ENCODE data around the gene IQSEC1.

Gene IQSEC1

DNA sequence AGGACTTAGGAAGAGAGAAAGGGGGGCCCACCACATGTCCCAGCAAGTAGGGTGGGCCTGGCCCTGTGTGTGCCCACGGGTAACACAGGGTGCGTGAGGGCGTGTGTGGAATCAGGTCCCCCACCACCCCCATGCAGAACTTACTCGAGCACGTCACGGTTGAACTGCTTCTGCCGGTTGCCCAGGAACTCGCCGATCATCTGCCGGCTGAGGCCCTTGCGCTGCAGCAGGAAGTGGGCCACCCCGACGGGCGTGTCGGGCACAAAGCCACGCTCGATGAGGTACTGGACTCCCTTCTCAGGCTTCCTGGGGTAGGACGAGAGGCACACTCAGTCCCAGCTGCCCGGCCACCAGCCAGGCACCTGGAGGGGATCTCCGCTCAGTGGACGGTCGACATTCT lies 148.8 kb downstream of the IQSEC1 start:
- DNase-seq: no peak

DNA sequence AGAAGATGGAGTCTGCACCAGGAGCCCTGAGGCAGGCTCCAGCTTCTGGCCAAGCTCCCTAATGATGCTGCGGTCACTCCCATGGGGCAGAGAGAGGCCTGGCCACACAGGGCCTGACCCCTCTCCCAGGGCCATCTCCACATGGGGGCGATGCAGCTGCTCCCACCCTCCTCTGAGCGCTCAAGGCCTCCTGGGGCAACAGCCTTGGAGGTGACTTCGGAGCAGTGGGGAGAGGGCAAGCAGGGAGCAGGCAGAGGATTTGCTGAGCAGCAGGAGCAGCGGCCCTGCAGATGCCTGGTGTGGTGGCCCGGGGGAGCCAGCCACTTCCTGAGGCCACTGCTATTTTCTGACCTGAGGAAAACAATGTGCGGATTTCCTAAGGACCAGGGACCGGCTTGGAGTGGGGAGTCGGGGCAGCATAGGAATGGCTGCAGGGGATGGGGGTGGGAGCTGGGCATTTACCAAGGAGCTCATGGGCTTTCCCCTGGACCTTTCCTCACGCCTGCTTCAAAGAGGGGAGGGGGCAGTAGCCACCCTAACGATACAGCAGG lies 150.3 kb downstream of the IQSEC1 start:
- no peak for DNase-seq

DNA sequence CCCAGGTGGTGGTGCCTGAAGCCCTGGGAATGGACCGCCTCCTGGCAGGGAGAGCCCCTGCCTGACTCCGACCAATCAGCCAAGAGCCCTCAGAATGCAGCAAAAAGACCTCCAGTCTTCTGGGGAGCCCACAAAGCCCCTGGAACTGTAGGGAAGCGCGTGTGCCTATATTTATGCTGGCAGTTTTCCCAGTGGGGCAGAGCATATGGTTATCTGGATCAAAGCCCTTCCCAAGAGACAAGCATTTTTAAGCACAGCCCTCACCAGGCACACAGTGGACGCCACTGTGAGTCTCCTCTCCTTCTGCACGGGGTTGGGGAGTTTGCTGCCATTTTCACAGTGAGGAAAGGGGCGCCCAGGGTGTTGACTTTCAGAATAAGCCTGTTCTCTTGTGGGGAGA lies 150.9 kb downstream of the IQSEC1 start:
- no peak for DNase-seq

DNA sequence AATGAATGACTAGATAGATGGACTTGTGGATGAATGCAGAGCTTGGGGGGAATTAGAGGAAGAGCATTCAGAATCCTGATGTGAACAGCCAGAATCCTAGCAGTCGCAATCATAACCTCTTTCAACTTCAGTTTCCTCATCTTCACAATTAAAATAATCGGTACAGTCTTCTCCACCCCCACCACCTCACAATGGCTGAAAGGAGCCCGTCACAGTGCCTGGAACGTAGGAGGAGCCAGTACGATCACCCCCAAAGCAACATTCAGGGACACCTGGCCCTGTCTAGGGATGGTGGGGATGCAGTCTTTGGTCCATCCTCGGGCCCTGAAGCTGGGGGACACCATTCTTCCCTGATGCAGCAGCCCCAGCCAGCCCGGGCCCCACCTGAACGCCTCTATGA lies 151.5 kb downstream of the IQSEC1 start:
- DNase-seq: no peak

DNA sequence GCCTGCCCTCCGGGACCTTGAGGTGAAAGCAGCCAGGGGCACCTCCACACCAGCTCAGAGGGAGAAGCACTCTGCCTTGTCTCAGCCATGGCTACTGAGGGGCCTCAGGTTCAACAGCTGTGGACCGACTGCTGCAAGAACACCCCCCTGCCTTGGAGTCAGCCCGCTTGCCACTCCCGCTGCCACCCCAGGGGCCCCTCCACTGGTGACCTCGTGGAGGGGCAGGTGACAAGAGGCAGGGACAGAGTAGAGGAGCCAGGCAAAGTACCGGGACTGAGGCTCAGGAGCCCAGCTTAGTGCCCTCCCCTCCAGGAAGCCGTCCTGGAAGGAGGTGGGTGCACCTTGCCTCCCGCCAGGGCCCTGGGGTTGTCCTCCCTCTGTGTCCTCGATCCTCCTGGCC lies 152.3 kb downstream of the IQSEC1 start:
- no peak for DNase-seq

DNA sequence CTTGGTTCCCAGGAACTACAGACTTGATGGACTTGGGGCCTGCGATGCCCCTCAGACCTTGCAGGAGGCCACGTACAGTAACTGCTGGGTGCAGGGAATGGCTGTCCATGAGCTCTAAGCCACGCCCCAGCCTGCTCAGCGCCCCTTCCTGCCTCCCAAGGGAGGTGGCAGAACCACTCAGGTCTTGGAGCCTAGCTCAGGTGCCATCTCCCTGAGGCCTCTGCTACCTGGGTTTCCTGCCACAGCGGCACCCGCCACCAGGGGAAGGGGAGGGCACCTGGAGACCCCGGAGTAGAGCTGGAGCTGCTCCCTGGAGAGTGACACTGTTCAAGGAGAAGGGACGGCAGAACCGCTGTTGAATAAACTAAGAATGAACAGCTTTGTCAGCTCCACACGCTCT lies 154.0 kb downstream of the IQSEC1 start:
- DNase-seq: no peak

DNA sequence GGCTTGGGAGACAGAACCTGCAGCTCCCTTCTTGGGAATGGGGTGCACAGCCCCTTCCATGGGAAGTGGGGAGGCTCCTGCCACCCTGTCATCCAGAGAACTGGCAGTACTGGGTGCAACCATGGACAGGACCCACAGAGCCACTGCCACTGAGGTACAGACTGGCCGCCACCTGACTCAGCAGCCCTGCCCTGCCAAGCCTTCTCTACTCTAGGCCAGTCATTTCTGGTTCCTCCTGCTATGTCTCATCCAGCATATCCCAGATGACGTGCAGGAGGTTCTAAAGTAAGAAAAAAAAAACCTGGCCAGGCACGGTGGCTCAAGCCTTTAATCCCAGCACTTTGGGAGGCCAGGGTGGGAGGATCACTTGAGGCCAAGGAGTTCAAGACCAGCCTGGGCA lies 155.0 kb downstream of the IQSEC1 start:
- DNase-seq: no peak

DNA sequence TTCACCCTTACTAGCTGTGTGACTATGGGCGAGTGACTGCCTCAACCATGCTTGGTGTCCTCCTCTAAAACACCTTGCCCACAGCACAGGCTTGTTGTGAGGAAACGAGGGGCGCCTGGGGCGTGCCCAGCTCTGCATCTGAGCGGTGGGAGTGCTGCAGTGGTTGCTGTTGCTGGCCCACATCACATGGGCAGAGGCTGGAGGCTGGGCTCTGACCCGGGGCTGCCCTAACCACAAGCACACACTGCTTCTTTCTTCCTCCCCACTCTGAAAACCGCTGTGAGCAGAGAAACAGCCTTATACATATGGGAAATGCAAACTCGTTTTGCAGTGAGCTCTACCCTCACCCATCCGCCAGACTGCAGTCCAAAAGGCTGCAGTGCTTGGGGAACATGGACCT lies 157.1 kb downstream of the IQSEC1 start:
- DNase-seq: peak; percentile 7

DNA sequence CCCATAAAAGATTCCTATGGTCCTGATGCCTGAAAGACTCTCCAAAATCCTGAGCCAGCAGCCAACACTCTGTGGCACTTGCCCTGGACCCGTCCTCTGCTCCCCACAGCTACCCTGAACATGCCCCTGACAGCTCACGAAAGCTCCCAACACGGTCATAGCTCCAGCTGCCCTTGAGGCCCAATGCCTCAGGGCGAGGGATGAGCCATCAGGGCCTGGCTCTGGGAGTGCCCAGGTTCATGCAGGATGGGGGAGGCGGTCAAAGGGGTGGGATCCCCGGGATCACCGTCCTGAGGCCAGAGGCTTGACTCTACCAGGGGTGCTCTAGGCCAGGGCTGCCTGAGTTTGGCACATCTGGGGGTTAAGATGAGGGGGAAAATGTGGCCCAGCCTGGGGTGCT lies 159.1 kb downstream of the IQSEC1 start:
- no peak for DNase-seq

DNA sequence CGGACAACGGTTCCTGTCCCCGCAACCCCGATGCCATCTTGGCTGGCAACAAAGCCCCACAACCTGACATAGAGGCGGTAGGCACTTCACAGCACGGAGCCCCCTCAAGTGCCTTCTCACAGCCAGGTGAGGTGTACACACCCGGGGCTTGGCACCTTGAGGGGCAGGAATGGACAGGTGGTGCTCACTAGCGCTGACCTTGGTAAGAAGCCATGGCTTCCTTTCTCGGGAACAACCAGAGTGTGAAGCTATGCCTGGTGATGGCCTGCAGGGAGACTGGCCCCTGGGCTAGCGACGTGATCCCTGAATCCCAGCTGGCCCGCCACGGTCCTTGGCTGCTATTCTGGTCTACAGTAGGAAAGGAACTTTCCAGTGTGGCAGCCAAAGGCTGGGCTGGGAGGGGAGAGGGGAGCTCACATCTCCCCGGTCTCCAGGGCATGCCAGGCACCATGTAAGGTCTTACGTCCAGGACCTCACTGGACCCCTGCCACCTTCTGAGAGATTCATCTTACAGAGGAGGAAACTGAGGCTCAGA lies 161.3 kb downstream of the IQSEC1 start:
- DNase-seq: no peak

DNA sequence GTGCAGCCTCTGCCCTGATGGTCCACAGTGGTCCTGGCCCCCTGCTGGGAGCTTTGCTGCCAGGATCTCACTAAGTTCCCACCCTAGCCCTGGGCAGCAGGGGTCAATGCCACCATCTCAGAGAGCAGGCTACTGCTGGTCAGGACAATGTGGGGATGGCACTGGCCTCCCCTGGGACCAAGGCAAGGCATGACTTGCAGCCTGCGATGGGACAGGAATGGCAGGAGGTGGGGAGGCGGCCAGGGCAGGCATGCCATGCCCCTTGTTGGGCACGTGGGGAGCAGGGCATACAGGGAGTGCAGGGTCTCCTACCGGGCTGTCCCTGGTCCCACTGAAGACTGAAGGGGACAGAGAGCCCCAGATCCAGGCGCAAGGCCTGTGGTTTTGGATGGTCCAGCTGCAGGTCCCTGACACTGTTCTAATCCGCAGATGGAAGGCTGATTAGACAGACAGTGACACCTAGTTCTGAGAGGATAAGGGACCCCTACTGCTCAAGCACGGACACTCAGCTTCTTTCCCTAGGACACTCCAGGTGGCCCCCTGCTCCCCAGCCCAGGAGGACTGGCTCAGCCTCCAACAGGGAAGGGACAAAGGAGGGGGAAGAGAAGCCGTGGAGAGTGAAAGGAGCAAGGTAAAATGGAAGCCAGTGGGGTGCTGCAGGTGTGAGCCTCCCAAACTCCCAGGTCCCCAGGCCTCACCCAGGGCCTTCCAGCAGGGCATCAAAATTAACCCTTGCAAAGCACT lies 162.7 kb downstream of the IQSEC1 start:
- DNase-seq: no peak

DNA sequence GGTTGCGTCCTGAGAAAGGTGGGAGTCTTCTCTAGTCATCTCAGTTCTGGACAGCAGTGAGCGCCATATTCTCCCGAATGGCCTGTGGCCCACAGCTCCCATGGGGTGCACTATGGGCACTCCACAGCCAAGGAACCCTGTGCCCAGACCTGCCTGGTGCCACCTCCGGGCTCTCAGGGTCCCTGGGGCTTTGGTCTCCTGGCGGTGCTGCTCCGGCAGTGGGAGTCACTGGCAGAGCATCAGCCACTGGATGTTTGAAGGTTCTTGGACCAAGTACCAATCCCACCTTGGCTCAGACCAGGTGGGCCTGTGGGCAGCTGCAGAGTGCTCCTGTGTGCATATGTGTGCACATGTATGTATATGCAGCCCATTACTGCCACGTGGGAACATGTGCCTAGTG lies 163.5 kb downstream of the IQSEC1 start:
- no peak for DNase-seq

DNA sequence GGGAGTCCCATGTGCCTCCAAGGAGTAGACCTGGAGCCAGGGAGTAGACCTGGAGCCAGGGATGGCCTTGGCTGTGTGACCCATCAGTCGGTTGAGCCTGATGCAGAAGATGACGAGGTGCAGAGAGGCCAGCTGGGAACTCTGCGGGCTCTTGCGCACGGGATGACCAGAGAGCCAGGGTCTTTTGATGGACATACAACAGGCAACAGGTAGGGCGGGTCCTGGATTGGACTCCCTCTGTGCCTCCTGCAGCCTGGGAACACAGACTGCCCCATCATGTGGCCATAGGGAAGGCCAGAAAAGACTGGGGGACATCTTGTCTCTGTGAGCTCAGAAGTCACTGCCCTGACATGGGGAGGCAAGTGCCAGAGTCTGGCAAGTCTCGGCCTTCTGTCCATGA lies 164.4 kb downstream of the IQSEC1 start:
- DNase-seq: no peak

DNA sequence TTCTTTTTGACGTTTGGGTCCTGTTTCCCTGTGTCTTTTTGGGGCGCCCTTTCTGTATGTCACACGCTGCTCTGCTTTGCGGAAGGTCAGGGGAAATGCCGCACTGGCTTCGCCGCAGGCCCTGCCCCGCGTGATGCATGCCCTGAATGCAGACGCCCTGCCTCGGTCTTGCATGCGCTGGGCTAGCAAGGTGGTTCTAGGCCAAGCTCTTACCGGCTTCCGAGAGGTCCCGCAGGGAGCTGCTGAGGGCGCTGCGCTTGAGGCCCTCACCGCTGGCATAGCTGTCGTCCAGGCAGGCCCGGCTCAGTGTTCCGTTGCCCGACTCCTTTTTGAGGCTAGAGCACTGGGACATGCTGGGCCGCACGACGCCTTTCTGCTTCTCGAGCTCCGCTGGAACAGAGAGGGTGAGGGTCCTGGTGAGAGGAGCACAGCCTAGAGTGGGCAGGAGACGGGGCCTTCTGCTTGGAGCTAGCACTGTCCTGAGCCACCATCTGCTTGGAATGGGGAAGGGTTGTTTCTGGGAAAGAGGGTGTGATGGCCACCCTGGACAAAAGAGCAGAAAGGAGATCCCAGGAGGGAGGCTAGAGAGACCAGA lies 165.0 kb downstream of the IQSEC1 start:
- no peak for DNase-seq

DNA sequence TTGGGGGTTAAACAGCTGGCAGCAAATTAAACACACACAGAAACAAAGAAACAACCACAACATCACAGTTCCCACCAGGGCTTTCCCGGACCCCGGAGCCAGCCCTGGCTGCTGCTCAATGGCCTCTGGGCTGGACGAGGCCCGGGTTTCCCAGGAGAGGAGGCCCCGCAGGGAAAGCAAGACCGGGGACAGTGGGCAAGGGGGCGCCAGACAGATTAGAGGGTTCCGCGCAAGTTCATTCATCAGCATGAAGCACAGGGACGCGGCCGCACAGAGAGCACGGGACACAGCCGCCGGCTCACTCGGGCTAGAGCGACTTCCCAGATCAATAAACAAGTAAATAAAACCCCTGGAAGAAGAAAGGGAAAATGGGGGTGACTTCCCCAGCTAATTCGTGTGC lies 165.5 kb downstream of the IQSEC1 start:
- no peak for DNase-seq

DNA sequence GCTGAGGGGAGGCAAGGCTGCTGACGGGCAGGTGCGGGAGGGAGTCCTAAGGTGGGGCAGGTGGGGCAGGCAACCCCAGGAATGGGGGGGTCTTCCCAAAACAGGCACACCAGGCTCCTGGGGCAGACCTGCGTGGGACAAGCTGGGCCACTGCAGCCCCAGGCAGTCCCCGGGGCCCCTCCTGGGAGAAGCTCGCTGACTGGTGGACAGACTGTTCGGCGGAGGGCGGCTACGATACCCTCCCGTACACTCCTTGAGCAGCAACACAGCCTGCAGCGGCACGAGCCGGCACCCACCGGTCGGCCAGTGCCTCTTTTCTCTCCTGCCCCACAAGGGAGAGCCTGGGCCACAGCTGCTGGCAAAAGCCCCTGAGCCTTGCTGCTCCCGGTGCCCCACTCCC lies 165.9 kb downstream of the IQSEC1 start:
- no peak for DNase-seq

DNA sequence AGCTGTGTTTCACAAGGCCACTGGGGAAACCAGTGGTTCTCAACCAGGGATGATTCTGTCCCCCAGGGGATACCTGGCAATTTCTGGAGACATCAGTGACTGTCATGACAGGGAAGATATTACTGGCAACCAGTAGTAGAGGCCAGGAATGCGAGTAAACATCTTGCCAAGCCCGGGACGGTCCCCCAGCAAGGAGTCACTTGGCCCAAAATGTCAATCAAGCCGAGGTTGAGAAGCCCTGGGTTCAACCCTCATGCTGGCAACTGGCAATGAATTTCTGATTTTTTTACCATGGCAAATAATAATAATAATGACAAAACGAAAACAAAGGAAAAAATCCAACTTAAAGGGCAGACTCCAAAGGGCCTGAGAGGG lies 166.3 kb downstream of the IQSEC1 start:
- no peak for DNase-seq

DNA sequence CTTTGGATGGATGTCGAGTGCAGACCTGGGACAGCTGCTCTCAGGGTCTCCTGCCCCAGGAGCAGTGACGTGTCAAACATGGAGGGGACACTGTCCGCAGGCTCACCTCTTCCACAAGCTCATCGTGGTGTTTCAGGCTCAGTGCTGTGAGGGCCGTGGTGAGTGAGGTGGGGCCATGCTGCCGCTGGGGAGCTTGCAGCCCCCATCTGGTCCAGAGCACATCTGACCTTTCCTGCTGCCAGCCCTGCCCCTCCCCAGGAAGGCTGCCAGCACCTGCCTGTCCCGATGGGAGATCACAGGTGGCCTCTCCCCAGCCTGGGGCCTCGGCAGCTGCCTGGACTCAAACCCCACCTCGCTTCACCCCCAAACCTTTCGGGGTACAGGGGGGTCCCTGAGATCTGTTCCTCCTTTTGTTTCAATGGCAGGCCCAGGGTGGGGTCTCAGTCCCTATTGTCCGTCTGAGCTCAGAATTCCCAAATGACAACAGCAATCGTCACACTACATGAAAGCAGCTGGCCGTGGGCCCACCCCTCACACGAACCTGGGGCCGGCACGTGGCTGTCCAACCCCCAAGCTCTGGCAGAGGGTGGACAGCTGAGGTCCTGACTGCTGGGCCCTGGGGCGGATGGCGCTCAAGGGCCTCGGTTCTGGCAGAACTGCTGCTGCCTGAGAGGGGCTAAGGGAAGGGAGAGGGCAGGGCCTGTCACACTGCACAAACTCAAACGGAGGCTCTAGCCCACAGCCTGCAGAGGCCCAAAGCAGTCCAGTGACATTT lies 166.9 kb downstream of the IQSEC1 start:
- no peak for DNase-seq

DNA sequence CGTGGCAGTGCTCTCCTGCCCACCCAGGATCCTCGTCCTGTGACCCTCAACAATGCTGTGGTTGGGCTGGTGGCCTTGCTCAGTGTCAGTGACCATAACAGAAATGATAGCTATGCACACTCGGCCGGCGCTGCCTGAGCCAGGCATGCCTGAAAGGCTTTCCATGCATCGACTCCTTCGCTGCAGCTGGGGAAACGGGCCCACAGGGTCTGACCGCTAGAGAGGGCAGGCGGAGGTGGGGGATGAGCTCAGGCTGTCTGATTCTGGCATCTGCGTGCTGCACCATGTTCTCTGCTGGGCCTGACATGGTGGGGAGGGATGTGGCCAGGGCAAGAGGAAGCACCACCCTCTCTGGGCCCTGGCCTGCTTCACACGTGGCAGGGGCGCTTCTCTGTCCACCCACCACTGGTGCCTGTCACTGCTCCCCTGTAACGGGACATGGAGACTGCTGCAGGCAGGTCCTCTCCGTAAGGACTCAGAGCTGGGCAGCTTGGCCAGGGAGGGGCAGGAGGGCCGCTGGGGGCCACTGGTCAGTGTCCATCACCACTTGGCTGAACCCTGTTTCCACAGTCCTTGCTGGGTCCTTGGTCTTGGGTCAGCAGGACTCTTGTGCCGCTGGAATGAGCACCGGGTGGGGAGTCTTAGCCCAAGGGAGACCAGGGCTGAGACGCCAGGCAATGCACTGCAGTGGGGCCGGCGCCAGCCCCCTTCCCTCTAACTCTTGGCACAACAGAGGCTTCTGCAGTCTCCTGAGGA lies 167.7 kb downstream of the IQSEC1 start:
- DNase-seq: no peak

DNA sequence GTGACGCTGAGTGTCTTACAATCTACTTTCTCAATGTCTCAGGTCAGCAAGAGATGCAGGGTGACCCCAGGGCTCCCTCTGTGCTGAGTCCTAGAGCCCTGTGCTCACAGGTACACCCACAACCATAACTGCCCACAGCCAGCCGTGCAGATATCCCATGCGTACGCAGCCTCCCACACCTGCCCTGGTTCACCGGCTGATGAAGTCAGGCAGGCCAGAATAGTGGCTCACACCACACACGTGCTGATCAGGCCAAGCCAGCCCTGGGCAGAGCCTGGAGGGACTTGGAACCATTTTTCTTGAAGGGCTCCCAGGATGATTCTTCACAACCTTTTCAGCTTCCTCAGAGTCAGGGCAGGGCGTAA lies 168.3 kb downstream of the IQSEC1 start:
- no peak for DNase-seq

DNA sequence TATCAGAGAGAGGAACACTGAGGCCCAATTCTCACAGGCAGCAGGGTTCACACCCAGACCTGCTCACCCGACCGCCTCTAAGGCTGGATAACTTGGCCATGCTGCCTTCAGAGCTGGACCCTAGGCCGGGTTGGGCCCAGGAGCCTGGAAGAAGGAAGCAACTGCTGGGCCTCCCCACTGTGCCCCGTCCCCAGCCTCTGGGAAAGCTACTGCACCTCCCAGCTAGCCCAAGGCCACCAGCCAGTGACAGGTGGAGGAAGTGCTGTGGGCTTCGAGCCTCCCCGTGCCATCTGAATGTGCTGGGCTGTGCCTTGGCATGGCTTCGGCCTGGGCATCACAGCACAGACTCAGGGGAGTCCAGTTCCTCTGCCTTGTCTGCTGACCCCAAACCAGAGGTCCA lies 169.3 kb downstream of the IQSEC1 start:
- no peak for DNase-seq

DNA sequence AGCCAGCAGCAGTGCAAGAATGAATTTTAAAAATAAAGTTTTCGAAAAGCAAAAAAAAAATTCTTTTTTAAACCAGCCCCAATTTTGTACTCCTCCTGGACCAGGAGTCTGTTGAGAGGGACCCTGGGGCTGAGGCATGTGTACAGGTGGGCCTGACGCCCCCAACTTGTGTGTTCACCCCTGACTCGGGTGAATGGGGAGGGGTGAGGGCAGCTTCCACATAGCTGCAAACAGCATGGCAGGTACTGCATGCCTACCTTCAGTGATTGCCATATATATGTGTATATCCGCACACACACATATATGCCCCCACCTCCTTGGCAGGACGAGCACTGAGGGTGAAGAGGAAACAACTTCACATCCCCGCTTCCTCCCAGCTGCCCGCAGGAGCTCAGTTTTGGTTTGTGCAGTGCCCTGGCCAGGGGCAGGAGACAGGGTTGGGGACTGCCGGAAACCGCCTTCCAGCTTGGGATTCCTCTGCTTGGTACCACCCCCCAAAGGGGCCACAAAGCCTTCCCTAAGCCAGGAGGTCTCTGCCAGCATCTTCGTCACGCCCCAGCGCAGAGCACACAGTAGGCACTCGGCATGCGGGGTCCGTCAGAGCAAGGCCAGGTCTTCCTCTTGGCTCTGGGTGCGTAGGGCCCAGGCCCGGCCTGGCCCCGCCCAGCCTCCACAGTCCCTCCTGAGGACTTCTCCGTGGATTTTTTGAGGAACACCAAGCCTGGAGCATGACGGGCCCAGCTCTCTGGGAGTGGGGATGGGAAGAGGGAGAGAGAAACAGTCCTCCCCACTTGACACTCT lies 170.0 kb downstream of the IQSEC1 start:
- DNase-seq: no peak

Measured in stimulated activated CD4-positive, alpha-beta T cell treated with anti-CD3 and anti-CD28 coated beads, Interleukin-4, amount 100 ng/mL, for 24 hours (primary cell).